Measurements from ENCODE around the gene RHOBTB3. TPM values are rescaled to one million over a fixed set of nuclear protein-coding genes. Genes with fewer than 3 reads are reported as not detected.
"Not testable (repeated sequence)": the region's sequence is repeated elsewhere in the genome, so short reads cannot be mapped to it uniquely, and the experiment has no call there.

Gene RHOBTB3
- total RNA-seq, 2 donors from 2014 or later: 56.2 to 89.9 TPM

DNA sequence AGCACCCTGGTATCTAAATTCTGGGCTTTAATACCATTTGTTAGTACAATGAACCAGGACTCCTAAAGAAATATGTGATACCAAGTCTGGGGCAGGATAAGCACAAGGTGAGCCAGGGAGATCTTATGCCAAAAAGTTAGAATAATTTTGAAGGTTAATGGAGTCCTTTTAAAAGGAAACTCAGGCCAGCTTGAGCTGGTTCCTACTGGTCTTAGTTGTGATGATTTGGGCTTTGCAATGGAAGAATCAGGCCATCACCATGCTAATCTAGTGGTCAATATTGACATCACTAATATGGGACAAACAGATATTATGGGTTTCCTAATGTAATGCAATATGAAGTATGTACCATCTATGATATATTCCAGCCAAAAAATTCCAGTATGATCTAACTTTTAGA is 40.8 kb upstream of the RHOBTB3 start:
- Histone ChIP-seq H3K4me1 (no peaks in the 10 kb centered on the region), H3K9me3 (peaks cover 0 to 3% of the 10 kb centered on the region in 2 donors), H3K36me3 (no peaks in the 10 kb centered on the region), H3K4me3 (no peak overlapping the region), H3K27me3 (no peaks in the 10 kb centered on the region), H3K27ac (no peak overlapping the region)
- DNase-seq (ENCODE audit: low spot score): no peak
- TF ChIP-seq, protein P1, sequence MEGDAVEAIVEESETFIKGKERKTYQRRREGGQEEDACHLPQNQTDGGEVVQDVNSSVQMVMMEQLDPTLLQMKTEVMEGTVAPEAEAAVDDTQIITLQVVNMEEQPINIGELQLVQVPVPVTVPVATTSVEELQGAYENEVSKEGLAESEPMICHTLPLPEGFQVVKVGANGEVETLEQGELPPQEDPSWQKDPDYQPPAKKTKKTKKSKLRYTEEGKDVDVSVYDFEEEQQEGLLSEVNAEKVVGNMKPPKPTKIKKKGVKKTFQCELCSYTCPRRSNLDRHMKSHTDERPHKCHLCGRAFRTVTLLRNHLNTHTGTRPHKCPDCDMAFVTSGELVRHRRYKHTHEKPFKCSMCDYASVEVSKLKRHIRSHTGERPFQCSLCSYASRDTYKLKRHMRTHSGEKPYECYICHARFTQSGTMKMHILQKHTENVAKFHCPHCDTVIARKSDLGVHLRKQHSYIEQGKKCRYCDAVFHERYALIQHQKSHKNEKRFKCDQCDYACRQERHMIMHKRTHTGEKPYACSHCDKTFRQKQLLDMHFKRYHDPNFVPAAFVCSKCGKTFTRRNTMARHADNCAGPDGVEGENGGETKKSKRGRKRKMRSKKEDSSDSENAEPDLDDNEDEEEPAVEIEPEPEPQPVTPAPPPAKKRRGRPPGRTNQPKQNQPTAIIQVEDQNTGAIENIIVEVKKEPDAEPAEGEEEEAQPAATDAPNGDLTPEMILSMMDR (IDR thresholded peaks at IDR 0.05): no peak

DNA sequence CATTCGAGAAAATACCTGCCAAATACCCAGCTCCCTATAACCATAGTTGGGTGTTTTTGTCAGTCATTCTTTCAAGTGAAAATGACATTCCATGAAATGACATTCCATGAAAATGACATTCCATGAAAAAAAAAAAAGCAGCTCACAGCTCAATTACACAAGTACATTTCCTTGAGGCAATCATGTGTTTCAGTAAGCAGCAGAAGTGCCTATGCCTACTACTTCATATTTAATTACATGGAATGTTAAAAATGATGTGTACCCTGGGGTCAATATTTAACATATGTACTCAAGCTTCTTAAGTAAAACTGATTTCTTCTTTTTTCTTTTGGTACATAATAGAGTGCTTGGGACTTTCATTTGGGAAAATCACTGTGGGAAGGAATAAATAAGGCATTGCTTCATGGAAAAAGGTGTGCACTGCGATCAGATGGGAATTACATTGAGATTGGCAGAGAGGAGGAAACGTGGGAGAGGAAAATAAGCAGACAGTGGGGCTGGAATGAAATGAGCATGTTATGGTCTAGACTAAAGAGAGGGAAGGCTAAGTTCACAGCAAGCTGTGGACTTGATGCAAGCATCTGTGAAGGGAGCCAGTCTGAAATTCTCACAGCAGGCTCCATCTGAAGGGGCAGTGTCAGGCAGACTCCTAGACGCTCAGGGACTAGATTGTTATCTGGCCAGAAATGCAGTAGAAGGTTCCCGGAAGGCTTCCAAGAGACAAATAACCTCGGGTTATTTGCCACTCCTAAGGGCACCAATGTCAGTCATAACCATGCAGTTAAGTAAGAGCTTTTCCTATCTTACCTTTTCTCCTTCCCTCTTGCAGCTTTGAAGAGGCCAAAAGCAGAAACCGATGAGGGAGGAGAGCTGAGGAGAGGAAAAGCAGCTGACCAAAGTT is 33.1 kb upstream of the RHOBTB3 start:
- TF ChIP-seq, protein P1 (IDR thresholded peaks at IDR 0.05): no peak
- no peaks in the 10 kb centered on the region for H3K9me3 ChIP-seq
- DNase-seq (ENCODE audit: low spot score): no peak
- no peaks in the 10 kb centered on the region for H3K4me1 ChIP-seq
- no peak overlapping the region for H3K4me3 ChIP-seq
- no peaks in the 10 kb centered on the region for H3K36me3 ChIP-seq
- no peaks in the 10 kb centered on the region for H3K27me3 ChIP-seq
- no peak overlapping the region for H3K27ac ChIP-seq

DNA sequence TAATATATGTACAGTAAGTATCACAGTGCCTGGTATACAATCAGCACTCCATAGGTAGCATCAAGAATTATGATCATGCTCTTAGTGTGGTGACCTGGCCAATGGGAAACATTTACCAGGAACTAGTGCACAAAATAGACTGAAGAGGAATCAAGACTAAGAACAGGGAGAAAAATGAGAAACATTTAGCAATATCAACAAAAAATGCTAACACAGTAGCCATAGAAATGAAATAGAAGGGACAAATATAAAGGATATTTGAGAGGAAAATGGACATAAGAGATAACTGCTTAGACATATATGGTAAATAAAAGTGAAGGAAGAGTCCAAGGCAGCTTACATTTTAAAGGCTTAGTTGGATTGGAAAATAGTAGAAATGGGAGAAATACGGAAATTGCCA is 31.8 kb upstream of the RHOBTB3 start:
- Histone ChIP-seq H3K9me3 (no peaks in the 10 kb centered on the region), H3K27ac (no peak overlapping the region), H3K27me3 (no peaks in the 10 kb centered on the region), H3K4me1 (no peaks in the 10 kb centered on the region), H3K4me3 (no peak overlapping the region), H3K36me3 (no peaks in the 10 kb centered on the region)
- no peak for DNase-seq (ENCODE audit: low spot score)
- TF ChIP-seq, protein P1 (IDR thresholded peaks at IDR 0.05): no peak

DNA sequence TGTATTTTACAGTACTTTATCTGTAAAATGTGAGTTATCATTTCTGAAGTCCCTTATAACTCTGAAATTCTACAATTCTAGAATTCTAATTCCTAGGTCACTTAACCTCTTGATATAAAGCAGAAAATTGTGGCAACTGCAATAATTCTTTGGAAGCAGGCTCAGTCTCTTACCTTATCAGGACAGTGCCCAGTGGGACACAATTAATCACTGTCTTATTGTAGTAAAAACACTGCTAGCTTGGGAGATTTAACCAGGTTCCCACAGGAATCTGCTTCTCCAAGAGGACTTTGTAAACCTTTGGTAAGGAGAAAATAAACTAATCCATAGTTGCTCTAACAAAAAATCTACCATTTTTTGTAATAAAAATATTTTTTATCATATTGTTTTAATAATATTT is 30.1 kb upstream of the RHOBTB3 start:
- no peaks in the 10 kb centered on the region for H3K27me3 ChIP-seq
- no peak for DNase-seq (ENCODE audit: low spot score)
- TF ChIP-seq, protein P1 (IDR thresholded peaks at IDR 0.05): no peak
- no peaks in the 10 kb centered on the region for H3K9me3 ChIP-seq
- no peak overlapping the region for H3K27ac ChIP-seq
- H3K4me3 ChIP-seq: no peak overlapping the region
- H3K4me1 ChIP-seq: no peaks in the 10 kb centered on the region
- H3K36me3 ChIP-seq: no peaks in the 10 kb centered on the region

DNA sequence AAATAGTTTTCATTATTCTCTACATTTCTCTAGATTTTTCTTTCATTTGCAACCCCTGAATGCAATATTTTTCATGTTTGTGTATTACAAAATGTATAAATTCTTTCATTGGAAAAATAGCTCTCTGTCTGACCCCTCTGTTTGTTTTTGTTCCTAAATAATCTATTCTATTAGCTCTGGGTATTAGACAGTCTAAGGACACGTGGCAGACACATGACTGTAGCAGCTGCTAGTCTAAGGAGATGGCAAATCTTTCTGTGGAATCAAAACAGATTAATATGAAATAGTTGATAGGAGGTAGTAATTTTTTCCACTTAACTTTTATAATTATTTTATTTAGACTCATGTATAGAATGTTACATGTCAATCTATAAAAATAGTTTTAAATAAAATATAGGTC is 27.0 kb upstream of the RHOBTB3 start:
- DNase-seq (ENCODE audit: low spot score): no peak
- H3K27ac ChIP-seq: no peak overlapping the region
- no peaks in the 10 kb centered on the region for H3K4me1 ChIP-seq
- H3K36me3 ChIP-seq: no peaks in the 10 kb centered on the region
- no peaks in the 10 kb centered on the region for H3K9me3 ChIP-seq
- H3K27me3 ChIP-seq: no peaks in the 10 kb centered on the region
- TF ChIP-seq, protein P1 (IDR thresholded peaks at IDR 0.05): no peak
- no peak overlapping the region for H3K4me3 ChIP-seq

DNA sequence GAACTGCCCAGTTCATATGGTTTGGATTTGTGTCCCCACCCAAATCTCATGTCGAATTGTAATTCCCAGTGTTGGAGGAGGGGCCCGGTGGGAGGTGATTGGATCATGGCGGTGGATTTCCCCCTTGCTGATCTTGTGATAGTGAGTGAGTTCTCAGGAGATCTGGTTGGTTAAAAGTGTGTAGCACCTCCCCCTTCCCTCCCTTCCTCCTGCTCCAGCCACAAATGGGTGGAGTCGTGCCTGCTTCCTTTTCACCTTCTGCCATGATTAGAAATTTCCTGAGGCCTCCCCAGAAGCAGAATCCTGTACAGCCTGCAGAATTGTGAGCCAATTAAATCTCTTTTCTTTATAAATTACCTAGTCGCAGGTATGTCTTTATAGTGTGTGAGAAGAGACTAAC is 24.9 kb upstream of the RHOBTB3 start:
- not testable (repeated sequence) for H3K27ac ChIP-seq; H3K27me3 ChIP-seq; DNase-seq (ENCODE audit: low spot score); H3K36me3 ChIP-seq; H3K4me3 ChIP-seq; H3K9me3 ChIP-seq
- peaks cover 0 to 12% of the 10 kb centered on the region in 2 donors for H3K4me1 ChIP-seq
